HG02970 (cell line): Measurements from ENCODE around the gene WNT11.

ENCODE experiments used
- ATAC-seq: cut with Tn5 transposase; IDR thresholded peaks from one replicate; pipeline ENCODE4 v1.9.1; 2021; ENCODE audit warnings: mild to moderate bottlenecking, moderate library complexity, moderate number of reproducible peaks; ENCODE audit not compliant: unreplicated experiment, low FRiP score

Gene WNT11

GRCh38 chr11:76184551-76184993 is 21.7 kb downstream of the WNT11 start:
- ATAC-seq: no peak

- ATAC-seq: no peak
Measured at GRCh38 chr11:76181371-76181770, 24.9 kb downstream of the WNT11 start.

GRCh38 chr11:76179147-76179546 is 27.2 kb downstream of the WNT11 start:
- no peak for ATAC-seq

GRCh38 chr11:76177250-76177686 is 29.0 kb downstream of the WNT11 start:
- ATAC-seq: no peak

GRCh38 chr11:76176463-76176862 is 29.8 kb downstream of the WNT11 start:
- no peak for ATAC-seq

GRCh38 chr11:76175783-76176182 is 30.5 kb downstream of the WNT11 start:
- ATAC-seq: no peak

GRCh38 chr11:76174330-76174729 is 32.0 kb downstream of the WNT11 start:
- ATAC-seq: no peak

GRCh38 chr11:76173663-76174062 is 32.6 kb downstream of the WNT11 start:
- ATAC-seq: no peak

GRCh38 chr11:76172583-76172982 is 33.7 kb downstream of the WNT11 start:
- no peak for ATAC-seq

- no peak for ATAC-seq
Measured at GRCh38 chr11:76170468-76170867, 35.8 kb downstream of the WNT11 start.

- ATAC-seq: no peak
Measured at GRCh38 chr11:76169473-76169896, 36.8 kb downstream of the WNT11 start.

GRCh38 chr11:76167590-76167989 is 38.7 kb downstream of the WNT11 start:
- ATAC-seq: no peak

GRCh38 chr11:76166314-76166713 is 40.0 kb downstream of the WNT11 start:
- ATAC-seq: no peak

GRCh38 chr11:76164861-76165751 is 41.2 kb downstream of the WNT11 start:
- no peak for ATAC-seq

GRCh38 chr11:76164081-76164480 is 42.2 kb downstream of the WNT11 start:
- ATAC-seq: no peak

- ATAC-seq: no peak
Measured at GRCh38 chr11:76163289-76163880, 42.9 kb downstream of the WNT11 start.

- no peak for ATAC-seq
Measured at GRCh38 chr11:76162336-76163288, 43.7 kb downstream of the WNT11 start.

GRCh38 chr11:76161261-76161961 is 44.9 kb downstream of the WNT11 start:
- no peak for ATAC-seq

GRCh38 chr11:76160856-76161255 is 45.4 kb downstream of the WNT11 start:
- ATAC-seq: no peak
